LNCaP clone FGC (cell line): ENCODE measurements around the gene HEXIM2.

Experiments
- DNase-seq: peaks from one replicate; pipeline ENCODE4 v3.0.0-alpha.2; 2011; ENCODE audit warnings: low read depth
- H3K4me3 ChIP-seq: 2 replicates; pipeline ENCODE4 v1.5.1; 2011; ENCODE audit warnings: mild to moderate bottlenecking, low read depth, low read length, control low read depth
- TF ChIP-seq, protein P1 (sequence below): IDR thresholded peaks from 2 replicates; pipeline ENCODE4 v1.5.1; 2012; ENCODE audit warnings: mild to moderate bottlenecking; ENCODE audit not compliant: control insufficient read depth, insufficient read depth; ENCODE audit errors: extremely low read depth

Gene HEXIM2

DNA sequence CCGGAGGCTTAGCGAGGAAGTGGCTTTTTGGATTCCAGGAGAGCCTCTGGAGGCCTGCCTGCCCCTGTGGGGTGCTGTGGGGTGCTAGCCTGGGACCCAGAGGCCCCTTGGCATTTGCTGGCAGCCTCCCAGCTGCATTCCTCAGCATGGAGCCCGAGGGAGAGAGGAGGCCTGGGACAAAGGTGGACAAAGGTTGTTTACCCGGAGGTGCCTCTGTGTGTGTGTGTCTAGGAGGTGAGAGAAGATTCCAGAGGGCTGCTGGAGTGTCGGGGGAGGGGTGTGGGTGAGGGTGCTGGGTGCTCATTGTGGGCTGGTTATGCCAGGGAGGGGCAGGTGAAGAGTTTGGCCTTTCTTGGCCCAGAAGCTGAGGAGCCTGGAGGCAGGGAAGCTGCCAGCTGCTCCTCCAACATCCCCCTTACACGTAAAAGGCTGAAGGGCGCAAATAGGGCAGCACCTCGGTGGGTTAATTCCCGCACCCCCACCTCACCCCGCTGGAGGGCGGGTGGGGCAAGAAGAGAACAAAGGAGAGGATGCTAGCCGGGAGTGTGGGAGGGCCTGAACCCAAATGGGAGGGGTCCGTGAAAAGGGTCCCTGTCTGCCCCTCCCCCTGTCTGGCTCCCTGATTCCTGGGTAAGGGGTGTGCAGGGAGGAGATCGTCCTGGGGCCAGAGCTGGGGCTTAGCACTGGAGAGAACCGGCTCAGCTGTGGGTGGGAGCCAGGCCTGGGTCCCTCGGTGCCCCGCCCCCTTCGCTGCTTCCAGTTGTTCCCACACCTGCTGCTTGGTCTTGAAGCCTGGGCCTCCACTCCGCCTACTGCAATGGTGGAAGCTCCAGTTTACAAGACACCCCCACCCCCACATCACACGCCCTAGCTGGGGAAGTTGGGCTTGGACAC, 9.9 kb downstream of the HEXIM2 start:
- TF ChIP-seq, protein P1, sequence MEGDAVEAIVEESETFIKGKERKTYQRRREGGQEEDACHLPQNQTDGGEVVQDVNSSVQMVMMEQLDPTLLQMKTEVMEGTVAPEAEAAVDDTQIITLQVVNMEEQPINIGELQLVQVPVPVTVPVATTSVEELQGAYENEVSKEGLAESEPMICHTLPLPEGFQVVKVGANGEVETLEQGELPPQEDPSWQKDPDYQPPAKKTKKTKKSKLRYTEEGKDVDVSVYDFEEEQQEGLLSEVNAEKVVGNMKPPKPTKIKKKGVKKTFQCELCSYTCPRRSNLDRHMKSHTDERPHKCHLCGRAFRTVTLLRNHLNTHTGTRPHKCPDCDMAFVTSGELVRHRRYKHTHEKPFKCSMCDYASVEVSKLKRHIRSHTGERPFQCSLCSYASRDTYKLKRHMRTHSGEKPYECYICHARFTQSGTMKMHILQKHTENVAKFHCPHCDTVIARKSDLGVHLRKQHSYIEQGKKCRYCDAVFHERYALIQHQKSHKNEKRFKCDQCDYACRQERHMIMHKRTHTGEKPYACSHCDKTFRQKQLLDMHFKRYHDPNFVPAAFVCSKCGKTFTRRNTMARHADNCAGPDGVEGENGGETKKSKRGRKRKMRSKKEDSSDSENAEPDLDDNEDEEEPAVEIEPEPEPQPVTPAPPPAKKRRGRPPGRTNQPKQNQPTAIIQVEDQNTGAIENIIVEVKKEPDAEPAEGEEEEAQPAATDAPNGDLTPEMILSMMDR: no peak
- no peak for DNase-seq
- no peak overlapping the region for H3K4me3 ChIP-seq

DNA sequence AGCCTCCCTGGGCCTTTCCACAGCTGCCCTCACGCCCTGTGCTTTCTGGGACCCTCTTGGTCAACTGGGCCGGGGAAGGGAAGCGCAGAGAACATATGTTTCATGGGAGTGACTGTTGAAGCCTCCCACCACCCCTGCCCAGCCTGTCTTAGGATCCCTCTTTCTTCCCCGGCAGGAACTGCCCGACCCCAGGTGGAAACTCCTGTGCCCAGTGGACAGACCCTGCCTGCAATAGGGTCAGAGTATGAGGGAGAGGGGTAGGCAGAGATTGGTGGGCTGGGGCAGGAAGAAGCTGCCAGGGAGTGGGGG, 10.5 kb downstream of the HEXIM2 start:
- TF ChIP-seq, protein P1: no peak
- H3K4me3 ChIP-seq: no peak overlapping the region
- DNase-seq: no peak

GRCh38 chr17:45172541-45173286, 11.0 kb downstream of the HEXIM2 start:
- H3K4me3 ChIP-seq: no peak overlapping the region
- TF ChIP-seq, protein P1: no peak
- no peak for DNase-seq

DNA sequence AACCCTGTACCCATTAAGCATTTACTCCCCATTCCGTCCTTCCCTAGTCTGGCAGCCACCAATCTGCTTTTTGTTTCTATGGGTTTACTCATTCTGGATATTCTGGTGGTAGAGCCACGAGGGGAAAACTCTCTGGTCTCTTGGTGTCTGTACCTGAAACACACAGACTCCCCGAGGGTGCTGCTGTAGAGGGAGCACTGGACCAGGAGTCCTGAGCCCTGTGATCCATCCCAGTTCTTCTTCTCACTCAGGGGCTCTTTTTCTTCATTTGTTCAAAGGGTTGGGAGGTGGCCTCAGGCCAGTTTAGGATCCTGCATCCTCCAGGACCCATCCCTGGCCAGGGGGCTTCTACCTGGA, 14.1 kb downstream of the HEXIM2 start:
- H3K4me3 ChIP-seq: no peak overlapping the region
- no peak for DNase-seq
- TF ChIP-seq, protein P1: no peak

DNA sequence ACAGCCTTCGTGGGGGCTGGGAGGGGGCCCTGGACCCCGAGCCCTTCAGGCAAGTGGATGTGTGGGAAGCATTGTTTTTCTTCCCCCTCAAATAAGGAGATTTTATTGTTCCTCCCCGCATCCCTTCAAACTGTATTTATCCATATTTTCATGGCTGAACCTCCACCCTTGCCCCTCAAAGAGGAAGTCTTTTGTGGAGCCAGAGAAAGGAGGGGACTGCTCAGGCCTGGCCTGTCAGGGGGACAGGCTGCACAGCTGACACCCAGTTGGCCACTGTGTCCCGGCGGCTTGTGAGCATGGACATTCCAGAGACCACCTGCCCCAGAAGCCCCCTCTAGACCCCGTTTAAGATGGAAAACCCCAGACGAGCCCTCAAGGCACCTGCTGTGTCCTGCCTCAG, 15.9 kb downstream of the HEXIM2 start:
- TF ChIP-seq, protein P1: no peak
- no peak for DNase-seq
- H3K4me3 ChIP-seq: no peak overlapping the region

GRCh38 chr17:45184144-45184543, 22.5 kb downstream of the HEXIM2 start:
- no peak overlapping the region for H3K4me3 ChIP-seq
- DNase-seq: no peak
- TF ChIP-seq, protein P1: no peak
